ENCODE data around the gene SRSF9. TPM values are rescaled to one million over a fixed set of nuclear protein-coding genes. Genes with fewer than 3 reads are reported as not detected.
A peak's percentile ranks its signal among the peaks of the same experiment; 100 is the strongest.

Gene SRSF9
- total RNA-seq, 1 donor from 2014 or later, result 190 TPM

DNA sequence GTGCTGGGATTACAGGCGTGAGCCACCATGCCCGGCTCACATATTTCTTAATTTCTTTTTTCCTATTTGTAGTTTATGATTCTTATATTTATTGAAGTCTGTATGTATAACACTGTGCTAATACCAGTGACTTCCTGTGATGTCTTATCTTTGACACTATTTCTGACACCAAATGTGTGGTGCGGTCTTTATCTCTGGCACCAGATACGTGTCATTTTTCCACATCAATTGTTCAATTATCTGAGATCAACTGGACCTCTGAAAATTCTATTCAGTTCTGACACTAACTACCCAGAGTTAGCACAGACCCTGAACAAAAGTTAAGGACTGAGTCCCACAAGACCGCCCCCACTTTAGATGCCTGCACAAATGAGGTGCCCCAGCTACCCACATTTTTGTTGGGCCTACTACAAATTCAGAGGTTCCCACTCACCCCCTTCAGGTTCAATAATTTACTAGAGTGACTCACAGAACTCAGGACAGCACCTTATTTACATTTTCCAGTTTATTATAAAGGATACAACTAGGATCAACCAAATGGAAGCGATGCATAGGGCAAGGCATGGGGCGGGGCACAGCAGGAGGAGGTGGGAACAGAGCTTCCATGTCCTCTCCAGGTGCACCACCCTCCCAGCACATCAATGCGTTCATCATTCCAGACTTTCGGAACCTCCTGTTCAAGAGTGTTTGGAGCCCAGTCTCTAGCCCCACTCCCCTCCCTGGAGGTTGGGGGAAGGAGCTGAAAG lies 11.6 kb upstream of the SRSF9 start:
- peak; percentile 40 for DNase-seq (ENCODE audit: low read depth)

- DNase-seq (ENCODE audit: low read depth), result no peak
Measured at GRCh38 chr12:120480211-120480610, 10.7 kb upstream of the SRSF9 start.

GRCh38 chr12:120479458-120479857 lies 9.9 kb upstream of the SRSF9 start:
- no peak for DNase-seq (ENCODE audit: low read depth)

DNA sequence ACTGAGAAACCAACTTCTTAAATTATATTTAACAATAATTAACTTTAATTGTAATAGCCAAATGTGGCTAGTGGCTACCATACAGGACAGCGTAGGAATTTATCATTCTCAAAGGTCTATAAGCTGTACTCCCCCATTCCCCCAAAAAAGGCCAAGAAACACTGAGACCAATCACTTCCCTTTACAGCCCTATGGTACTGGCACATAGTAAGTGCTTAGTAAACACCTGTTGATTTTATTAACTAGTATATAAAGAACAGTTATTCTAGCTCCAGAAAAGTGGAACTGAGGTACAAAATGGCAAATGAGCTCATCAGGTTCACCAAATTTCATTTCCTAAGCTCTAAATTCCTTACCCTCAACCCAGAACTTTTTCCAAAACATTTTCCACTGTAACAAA lies 6.1 kb upstream of the SRSF9 start:
- no peak for DNase-seq (ENCODE audit: low read depth)

- peak; percentile 88 for DNase-seq (ENCODE audit: low read depth)
Measured at GRCh38 chr12:120474616-120474960, 5.0 kb upstream of the SRSF9 start.

GRCh38 chr12:120473807-120474615 lies 4.5 kb upstream of the SRSF9 start:
- DNase-seq (ENCODE audit: low read depth), result no peak

DNA sequence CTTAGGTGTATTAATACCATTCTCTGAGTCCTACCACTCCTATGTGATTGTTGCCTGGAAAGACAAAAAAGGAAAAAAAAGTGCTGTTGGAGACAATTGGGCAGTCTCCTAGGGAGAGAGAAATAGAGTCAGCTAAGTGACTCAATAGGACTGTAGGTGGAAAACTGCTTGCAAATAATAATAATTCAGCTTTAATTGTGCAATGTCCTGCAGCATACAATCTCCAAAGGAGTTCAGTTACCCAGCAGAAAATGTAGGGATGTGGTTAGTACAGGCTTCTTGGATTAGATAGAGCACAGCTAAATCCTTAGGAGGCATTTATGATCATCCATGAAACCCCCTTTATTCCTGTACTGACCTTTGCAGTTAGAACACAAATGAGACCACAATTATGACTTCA lies 3.0 kb upstream of the SRSF9 start:
- no peak for DNase-seq (ENCODE audit: low read depth)

- DNase-seq (ENCODE audit: low read depth), result no peak
Measured at GRCh38 chr12:120470150-120470784, 719 bp upstream of the SRSF9 start.

DNA sequence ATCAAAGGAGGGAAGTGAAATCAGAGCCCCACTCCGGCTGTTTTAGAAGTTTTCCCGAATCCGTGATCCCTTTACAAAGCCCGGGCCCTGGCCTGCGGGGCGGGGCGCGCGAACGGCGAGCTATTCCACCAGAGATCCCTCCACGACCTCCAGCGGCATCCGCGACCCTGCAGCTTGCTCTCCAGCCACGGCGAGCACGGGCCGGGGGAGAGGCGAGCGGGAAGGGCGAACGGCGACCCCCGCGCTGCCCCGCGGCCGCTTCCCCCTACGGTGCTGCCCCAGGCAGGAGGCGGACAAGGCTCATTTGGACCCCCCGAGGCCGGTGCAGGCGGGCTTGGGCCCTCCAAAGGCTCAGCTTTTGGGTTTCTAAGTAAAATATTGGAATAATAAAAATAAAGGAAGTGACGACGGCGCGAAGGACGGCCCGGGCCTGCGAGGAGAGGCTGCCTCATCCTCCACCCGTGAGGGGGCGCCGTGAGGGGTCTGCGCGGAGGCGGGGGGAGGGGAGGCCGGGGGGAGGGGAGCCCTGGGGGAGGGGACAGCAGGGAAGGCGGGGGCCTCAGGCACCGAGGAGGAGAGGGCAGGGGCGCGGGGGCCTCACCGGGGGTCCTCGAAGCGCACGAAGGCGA lies 613 bp downstream of the SRSF9 start:
- DNase-seq (ENCODE audit: low read depth), result no peak

DNA sequence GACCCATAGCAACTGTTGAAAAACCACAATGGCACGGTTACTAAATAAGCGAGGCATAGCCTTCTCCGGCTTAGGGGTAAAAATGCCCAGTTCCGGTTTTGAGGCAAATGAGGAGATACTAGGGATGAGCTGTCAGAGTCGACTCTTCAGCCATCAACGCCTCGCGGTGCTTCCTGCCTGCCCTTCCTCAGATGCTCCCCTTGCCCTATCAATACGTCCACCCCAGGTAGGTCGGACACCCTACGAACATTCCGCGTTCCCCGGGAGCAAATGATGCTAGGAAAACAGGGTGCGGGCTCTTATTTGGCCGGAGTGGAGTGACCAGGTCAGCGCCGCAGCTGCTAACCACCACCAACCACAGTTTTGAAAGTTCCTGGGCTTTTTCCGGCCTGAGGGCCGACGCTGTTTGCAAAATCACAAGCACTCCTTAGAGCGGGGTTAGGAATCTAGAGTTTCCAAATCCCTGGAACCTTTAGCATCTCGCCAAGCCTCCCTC lies 1.2 kb downstream of the SRSF9 start:
- peak; percentile 42 for DNase-seq (ENCODE audit: low read depth)

GRCh38 chr12:120467439-120467838 lies 2.1 kb downstream of the SRSF9 start:
- DNase-seq (ENCODE audit: low read depth), result no peak

DNA sequence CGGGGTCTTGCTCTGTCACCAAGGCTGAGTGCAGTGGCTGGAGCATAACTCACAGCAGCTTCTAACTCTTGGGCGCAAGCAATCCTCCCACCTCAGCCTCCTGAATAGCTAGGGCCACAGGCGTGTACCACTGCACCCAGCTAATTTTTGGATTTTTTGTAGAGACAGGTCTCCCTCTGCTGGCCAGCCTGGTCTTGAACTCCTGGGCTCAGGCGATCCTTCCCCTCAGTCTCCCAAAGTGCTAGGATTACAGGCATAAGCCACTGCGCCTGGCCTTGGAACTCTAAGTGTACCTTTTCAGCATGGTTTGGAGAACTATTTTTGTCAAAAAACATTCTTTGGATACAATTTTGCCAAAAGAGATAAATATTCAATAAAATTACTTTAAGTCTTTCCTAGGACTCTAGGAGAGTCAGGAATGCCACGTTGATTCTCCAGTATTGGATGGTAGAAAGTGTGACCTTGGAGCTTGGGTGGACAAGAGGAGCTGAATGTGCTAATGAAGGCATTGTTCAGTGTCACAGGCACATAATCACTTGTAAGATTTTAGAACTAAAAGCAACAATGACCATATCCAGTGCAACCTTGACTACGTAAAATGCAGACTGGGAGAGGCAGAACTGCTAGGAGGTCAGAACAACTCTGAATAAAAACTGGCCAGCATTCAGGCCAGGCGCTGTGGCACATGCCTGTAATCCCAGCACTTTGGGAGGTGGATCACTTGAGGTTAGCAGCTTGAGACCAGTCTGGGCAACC lies 2.8 kb downstream of the SRSF9 start:
- peak; percentile 22 for DNase-seq (ENCODE audit: low read depth)

- DNase-seq (ENCODE audit: low read depth), result no peak
Measured at GRCh38 chr12:120465756-120466155, 3.8 kb downstream of the SRSF9 start.

- no peak for DNase-seq (ENCODE audit: low read depth)
Measured at GRCh38 chr12:120463712-120464111, 5.8 kb downstream of the SRSF9 start.

DNA sequence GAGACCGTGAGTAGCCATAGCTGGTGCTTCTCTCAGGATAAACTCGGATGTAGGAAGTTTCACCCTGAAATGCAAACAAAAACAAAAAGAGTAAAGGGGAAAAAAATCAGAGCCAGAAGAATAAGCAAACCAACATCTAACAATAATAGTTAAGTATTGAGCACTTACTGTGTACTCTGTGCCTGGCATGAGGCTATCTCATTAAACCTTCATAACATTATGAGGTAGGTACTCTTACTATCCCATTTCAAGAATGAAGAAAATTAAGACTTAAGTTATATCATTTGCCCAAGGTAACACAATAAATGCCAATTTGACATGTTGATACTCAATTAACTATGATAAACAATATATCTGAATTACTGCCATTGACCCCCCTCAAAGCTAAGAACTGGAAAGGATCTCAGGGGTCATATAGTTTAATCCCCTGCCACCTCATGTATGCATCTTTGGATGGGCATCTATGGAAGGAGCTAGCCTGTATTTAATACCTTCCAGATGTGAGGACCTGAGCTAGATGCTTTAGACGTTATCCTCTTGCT lies 7.4 kb downstream of the SRSF9 start:
- no peak for DNase-seq (ENCODE audit: low read depth)

GRCh38 chr12:120460157-120460556 lies 9.4 kb downstream of the SRSF9 start:
- DNase-seq (ENCODE audit: low read depth), result no peak

- no peak for DNase-seq (ENCODE audit: low read depth)
Measured at GRCh38 chr12:120457133-120457532, 12.4 kb downstream of the SRSF9 start.

GRCh38 chr12:120455302-120455701 lies 14.2 kb downstream of the SRSF9 start:
- DNase-seq (ENCODE audit: low read depth), result no peak

DNA sequence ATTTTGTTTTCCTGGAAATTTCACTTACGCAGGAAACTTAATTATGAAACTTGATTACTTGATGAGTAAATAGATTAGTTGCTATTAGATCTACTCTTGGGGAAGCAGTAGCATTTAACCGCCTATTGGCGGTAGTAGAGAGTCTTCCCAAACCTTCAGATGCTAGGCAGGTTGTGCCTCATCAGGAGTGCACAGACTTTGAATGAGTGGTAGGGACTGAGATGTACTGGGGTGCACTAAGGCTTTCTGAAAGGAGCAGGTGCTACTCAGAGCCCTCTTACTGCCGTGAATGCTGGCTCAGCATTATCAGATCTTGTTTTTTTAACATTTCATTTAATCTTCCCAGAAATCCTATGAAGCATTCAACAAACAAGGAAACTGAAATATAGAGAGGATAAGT lies 15.6 kb downstream of the SRSF9 start:
- peak; percentile 46 for DNase-seq (ENCODE audit: low read depth)

DNA sequence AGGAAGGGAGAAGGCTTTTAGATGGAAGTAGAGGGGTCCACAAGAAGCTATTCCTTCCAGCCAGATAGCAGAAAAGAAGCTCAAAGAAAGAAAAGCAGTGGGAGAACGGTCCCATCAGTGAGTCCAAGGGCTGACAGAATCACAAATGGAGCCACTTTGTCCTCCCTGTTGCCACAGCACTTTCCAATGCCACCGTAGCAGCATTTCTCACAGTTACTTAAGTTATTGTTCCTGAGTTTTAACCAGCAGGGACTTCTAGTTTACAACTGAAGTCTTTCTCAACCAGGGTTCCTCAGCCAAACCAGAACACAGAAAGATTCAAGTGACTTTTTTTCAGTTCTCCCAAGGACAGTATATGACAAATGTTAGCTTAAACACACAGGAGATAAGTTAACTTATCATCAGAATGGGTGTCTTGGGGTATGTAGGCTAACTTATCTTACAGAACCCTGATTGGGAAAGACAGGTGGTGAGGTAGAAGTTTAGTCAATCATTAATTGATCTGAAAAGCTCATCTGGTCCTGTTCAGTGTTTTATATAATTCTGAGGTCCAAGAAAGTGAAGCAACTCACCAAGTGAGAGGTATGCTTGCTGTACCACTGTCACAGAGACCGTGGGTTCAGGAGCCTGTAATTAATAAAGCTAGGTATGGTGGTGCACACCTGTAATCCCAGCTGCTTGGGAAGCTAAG lies 16.3 kb downstream of the SRSF9 start:
- no peak for DNase-seq (ENCODE audit: low read depth)

DNA sequence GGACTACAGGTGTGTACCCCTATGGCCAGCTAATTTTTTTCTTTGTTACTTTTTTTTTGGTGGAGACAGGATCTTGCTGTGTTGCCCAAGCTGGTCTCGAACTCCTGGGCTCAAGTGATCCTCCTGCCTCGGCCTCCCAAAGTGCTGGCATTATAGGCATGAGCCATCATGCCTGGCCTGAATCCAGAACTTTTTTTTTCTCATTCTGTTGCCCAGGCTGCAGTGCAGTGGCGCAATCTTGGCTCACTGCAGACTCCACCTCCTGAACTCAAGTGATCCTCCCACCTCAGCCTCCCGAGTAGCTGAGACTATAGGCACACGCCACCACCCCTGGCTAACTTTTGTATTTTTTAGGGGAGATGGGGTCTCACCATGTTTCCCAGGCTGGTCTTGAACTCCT lies 17.0 kb downstream of the SRSF9 start:
- peak; percentile 19 for DNase-seq (ENCODE audit: low read depth)
